WTC11 (cell line): Measurements from ENCODE around the gene FMO4. TPM values are rescaled to one million over a fixed set of nuclear protein-coding genes. Genes with fewer than 3 reads are reported as not detected.

ENCODE experiments used
- ATAC-seq: fragments of 200-7000 bp; cut with Tn5 transposase; 2 replicates; pipeline ENCODE4 v1.10.0; 2021; ENCODE audit warnings: mild to moderate bottlenecking, moderate library complexity
- CTCF ChIA-PET: fragments of 300-600 bp; sonication (Branson Sonifier 250); formaldehyde crosslinking; loops from one replicate; lab custom pipeline; 2021; ENCODE audit warnings: antibody characterized with exemption; lab: Charles Lee
- POLR2A ChIA-PET: fragments of 350-600 bp; sonication (Branson Sonifier 250); formaldehyde crosslinking; loops from one replicate; lab custom pipeline; 2021; ENCODE audit warnings: antibody characterized with exemption; lab: Charles Lee
- DNase-seq: peaks from one replicate; pipeline ENCODE4 v3.0.0; 2021; ENCODE audit warnings: low spot score
- H3K27ac Mint-ChIP-seq: 2 replicates; pipeline ENCODE4 v1.8.0; 2021; ENCODE audit warnings: mixed read lengths
- H3K27me3 Mint-ChIP-seq: 2 replicates; pipeline ENCODE4 v1.8.0; 2021; ENCODE audit warnings: low read depth, mild to moderate bottlenecking, moderate library complexity, mixed read lengths
- H3K36me3 Mint-ChIP-seq: 2 replicates; pipeline ENCODE4 v1.8.0; 2021; ENCODE audit warnings: mixed read lengths
- H3K4me1 Mint-ChIP-seq: 2 replicates; pipeline ENCODE4 v1.8.0; 2022; ENCODE audit warnings: mixed read lengths
- H3K4me3 Mint-ChIP-seq: 2 replicates; pipeline ENCODE4 v1.8.0; 2021; ENCODE audit warnings: mild to moderate bottlenecking, moderate library complexity, mixed read lengths
- H3K9me3 Mint-ChIP-seq: 2 replicates; pipeline ENCODE4 v1.8.0; 2021; ENCODE audit warnings: mixed read lengths
- ATF1 ChIP-seq: sonication (generic); formaldehyde crosslinking; IDR thresholded peaks from 2 replicates; pipeline ENCODE4 v1.8.1; 2023; ENCODE audit warnings: mild to moderate bottlenecking, moderate library complexity, missing genetic modification reagents
- CBFB ChIP-seq: sonication (generic); formaldehyde crosslinking; IDR thresholded peaks from 2 replicates; pipeline ENCODE4 v1.8.1; 2022; ENCODE audit warnings: mild to moderate bottlenecking, low read depth, missing genetic modification reagents
- CREM ChIP-seq: sonication (generic); formaldehyde crosslinking; IDR thresholded peaks from 2 replicates; pipeline ENCODE4 v1.8.1; 2022; ENCODE audit warnings: mild to moderate bottlenecking, missing genetic modification reagents, moderate library complexity
- E2F1 ChIP-seq: sonication (generic); formaldehyde crosslinking; IDR thresholded peaks from 2 replicates; pipeline ENCODE4 v1.8.0; 2022; ENCODE audit warnings: mild to moderate bottlenecking, missing genetic modification reagents
- ESRRA ChIP-seq: sonication (generic); formaldehyde crosslinking; IDR thresholded peaks from 2 replicates; pipeline ENCODE4 v1.8.1; 2022; ENCODE audit warnings: mild to moderate bottlenecking, missing genetic modification reagents, borderline replicate concordance
- GRHL2 ChIP-seq: fragments of 250-450 bp; sonication (Bioruptor Pico); IDR thresholded peaks from 2 replicates; pipeline ENCODE4 v1.8.0; 2022; ENCODE audit warnings: mild to moderate bottlenecking, moderate library complexity; ENCODE audit not compliant: insufficient replicate concordance, severe bottlenecking
- GTF2I ChIP-seq: fragments of 250-450 bp; sonication (Bioruptor Pico); conservative IDR thresholded peaks from 2 replicates; pipeline ENCODE4 v1.4.0; 2021; ENCODE audit warnings: mild to moderate bottlenecking
- IRF1 ChIP-seq: sonication (generic); formaldehyde crosslinking; IDR thresholded peaks from 2 replicates; pipeline ENCODE4 v1.8.0; 2023; ENCODE audit warnings: missing genetic modification reagents
- IRF2 ChIP-seq: sonication (generic); formaldehyde crosslinking; IDR thresholded peaks from 2 replicates; pipeline ENCODE4 v1.8.0; 2022; ENCODE audit warnings: low read depth, missing genetic modification reagents, borderline replicate concordance
- MXD4 ChIP-seq: fragments of 250-450 bp; sonication (Bioruptor Pico); IDR thresholded peaks from 2 replicates; pipeline ENCODE4 v1.8.0; 2021; ENCODE audit warnings: mild to moderate bottlenecking, moderate library complexity, borderline replicate concordance
- NFATC4 ChIP-seq: fragments of 250-450 bp; sonication (Bioruptor Pico); IDR thresholded peaks from 2 replicates; pipeline ENCODE4 v1.9.0; 2021; ENCODE audit warnings: mild to moderate bottlenecking
- NR2C2 ChIP-seq: sonication (generic); formaldehyde crosslinking; IDR thresholded peaks from 2 replicates; pipeline ENCODE4 v1.8.0; 2022; ENCODE audit warnings: mild to moderate bottlenecking, missing genetic modification reagents
- RORB ChIP-seq: fragments of 250-450 bp; sonication (Bioruptor Pico); IDR thresholded peaks from 2 replicates; pipeline ENCODE4 v1.9.0; 2021; ENCODE audit warnings: mild to moderate bottlenecking
- TEAD4 ChIP-seq: sonication (generic); formaldehyde crosslinking; IDR thresholded peaks from 2 replicates; pipeline ENCODE4 v1.8.0; 2022; ENCODE audit warnings: mild to moderate bottlenecking, missing genetic modification reagents
- TP53 ChIP-seq: sonication (generic); formaldehyde crosslinking; IDR thresholded peaks from 2 replicates; pipeline ENCODE4 v1.8.1; 2023; ENCODE audit warnings: mild to moderate bottlenecking, missing genetic modification reagents
- USF1 ChIP-seq: sonication (generic); formaldehyde crosslinking; IDR thresholded peaks from 2 replicates; pipeline ENCODE4 v1.8.0; 2022; ENCODE audit warnings: mild to moderate bottlenecking, missing genetic modification reagents
- total RNA-seq: library from RNA; stranded (reverse); gene quantifications from 3 replicates; pipeline ENCODE4 v1.2.3, GENCODE V29; 2021
- TF ChIP-seq, protein P1 (sequence below): sonication (generic); formaldehyde crosslinking; IDR thresholded peaks from 2 replicates; pipeline ENCODE4 v1.8.1; 2023; ENCODE audit warnings: mild to moderate bottlenecking, missing genetic modification reagents
- TF ChIP-seq, protein P2 (sequence below): fragments of 250-450 bp; sonication (Bioruptor Pico); conservative IDR thresholded peaks from 2 replicates; pipeline ENCODE4 v1.9.0; 2021; ENCODE audit warnings: mild to moderate bottlenecking
- TF ChIP-seq, protein P3 (sequence below): fragments of 200-600 bp; IDR thresholded peaks from 2 replicates; pipeline ENCODE4 v1.8.0; 2022; ENCODE audit warnings: antibody characterized with exemption
- TF ChIP-seq, protein P4 (sequence below): sonication (generic); formaldehyde crosslinking; IDR thresholded peaks from 2 replicates; pipeline ENCODE4 v1.8.1; 2023; ENCODE audit warnings: mild to moderate bottlenecking, missing genetic modification reagents, borderline replicate concordance

The FMO4 gene
- total RNA-seq, 1 experiment from 2014 or later, result 1.8 TPM

DNA sequence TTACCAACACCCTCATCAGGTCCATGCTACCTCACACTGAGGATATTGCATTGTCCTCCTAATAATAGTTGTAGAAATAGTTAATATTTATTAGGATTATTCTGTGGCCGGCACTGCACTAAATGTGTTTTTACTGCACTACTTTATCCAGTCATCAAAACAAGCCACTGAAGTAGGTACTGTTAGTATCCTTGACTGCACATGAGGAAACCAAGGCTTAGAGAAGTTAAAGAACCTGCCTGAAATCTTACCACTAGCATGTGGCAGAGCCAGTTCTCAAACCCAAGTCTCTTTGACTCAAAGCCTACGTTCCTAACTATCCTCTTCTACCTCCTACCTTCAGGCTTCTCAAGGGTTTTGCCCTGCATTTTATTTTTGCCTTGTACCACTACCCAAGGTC lies 34.7 kb upstream of the FMO4 start (continued):
- TF ChIP-seq E2F1 (CRISPR knock-in tag) (no peak), NR2C2 (CRISPR knock-in tag) (no peak), CBFB (CRISPR knock-in tag) (no peak), GRHL2 (no peak), MXD4 (CRISPR knock-in tag) (no peak)

DNA sequence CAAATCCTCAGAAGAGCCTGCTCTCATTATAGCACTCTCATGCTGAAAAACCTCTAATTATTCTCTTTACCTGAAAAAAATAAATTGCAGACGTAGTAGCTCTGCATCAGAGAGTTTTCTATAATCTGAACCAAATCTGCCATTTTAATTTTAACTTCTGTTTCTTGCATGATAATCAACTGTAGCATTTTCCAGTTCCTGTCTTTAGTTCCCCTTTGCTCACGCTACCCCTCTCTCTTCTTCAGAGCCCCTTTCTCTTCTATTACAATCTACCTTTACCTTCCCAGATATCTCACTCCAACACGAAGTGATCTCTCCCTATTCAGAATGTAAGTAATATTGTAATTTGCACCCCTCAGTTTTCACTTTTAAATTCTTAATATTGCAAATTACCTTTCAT lies 34.3 kb upstream of the FMO4 start:
- Mint-ChIP-seq H3K4me1 (peaks cover 36% of the 10 kb centered on the region), H3K27me3 (no peaks in the 10 kb centered on the region), H3K4me3 (no peak overlapping the region), H3K9me3 (peaks cover 4% of the 10 kb centered on the region), H3K27ac (no peak overlapping the region), H3K36me3 (no peaks in the 10 kb centered on the region)
- DNase-seq, result no peak
- CTCF ChIA-PET, result interaction anchor here (2.0 kb wide), 1 partner anchor 34 kb away, joined by 7 read pairs; the partner anchor contains the start of gene FMO4
- TF ChIP-seq TEAD4 (CRISPR knock-in tag) (no peak), RORB (CRISPR knock-in tag) (no peak), NFATC4 (CRISPR knock-in tag) (no peak), IRF1 (CRISPR knock-in tag) (no peak), USF1 (CRISPR knock-in tag) (no peak), CREM (CRISPR knock-in tag) (no peak), E2F1 (CRISPR knock-in tag) (no peak), TP53 (no peak), GTF2I (no peak), ATF1 (CRISPR knock-in tag) (no peak), ESRRA (CRISPR knock-in tag) (no peak), IRF2 (CRISPR knock-in tag) (no peak)
- TF ChIP-seq, protein P1, sequence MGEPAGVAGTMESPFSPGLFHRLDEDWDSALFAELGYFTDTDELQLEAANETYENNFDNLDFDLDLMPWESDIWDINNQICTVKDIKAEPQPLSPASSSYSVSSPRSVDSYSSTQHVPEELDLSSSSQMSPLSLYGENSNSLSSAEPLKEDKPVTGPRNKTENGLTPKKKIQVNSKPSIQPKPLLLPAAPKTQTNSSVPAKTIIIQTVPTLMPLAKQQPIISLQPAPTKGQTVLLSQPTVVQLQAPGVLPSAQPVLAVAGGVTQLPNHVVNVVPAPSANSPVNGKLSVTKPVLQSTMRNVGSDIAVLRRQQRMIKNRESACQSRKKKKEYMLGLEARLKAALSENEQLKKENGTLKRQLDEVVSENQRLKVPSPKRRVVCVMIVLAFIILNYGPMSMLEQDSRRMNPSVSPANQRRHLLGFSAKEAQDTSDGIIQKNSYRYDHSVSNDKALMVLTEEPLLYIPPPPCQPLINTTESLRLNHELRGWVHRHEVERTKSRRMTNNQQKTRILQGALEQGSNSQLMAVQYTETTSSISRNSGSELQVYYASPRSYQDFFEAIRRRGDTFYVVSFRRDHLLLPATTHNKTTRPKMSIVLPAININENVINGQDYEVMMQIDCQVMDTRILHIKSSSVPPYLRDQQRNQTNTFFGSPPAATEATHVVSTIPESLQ (CRISPR knock-in tag), result no peak
- TF ChIP-seq, protein P2, sequence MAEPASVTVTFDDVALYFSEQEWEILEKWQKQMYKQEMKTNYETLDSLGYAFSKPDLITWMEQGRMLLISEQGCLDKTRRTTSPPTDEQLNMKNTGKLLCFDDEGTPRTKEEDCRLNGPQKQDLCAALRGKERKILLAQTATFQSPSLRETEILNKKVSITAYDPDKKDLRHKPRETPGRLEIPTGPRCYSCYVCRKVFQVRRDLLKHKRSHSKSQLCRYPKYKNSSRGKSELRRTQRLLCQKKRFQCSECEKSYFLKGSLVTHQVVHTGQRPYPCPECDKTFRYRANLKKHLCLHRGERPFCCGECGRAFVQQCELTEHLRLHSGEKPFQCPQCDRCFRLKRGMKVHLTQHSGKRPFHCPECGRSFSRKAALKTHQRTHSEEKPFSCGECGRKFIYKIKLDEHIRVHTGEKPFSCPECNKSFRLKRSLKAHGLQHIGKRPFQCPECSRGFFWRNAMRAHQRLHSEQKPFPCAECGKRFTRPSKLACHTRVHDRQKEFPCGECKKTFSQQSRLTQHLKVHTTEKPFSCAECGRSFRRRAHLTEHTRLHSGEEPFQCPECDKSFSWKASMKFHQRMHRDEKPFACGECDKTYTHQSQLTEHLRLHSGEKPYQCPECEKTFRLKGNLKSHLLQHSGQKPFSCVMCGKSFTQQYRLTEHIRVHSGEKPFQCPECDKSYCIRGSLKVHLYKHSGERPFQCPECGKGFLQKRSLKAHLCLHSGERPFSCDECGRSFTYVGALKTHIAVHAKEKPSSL (CRISPR knock-in tag), result no peak
- TF ChIP-seq, protein P3, sequence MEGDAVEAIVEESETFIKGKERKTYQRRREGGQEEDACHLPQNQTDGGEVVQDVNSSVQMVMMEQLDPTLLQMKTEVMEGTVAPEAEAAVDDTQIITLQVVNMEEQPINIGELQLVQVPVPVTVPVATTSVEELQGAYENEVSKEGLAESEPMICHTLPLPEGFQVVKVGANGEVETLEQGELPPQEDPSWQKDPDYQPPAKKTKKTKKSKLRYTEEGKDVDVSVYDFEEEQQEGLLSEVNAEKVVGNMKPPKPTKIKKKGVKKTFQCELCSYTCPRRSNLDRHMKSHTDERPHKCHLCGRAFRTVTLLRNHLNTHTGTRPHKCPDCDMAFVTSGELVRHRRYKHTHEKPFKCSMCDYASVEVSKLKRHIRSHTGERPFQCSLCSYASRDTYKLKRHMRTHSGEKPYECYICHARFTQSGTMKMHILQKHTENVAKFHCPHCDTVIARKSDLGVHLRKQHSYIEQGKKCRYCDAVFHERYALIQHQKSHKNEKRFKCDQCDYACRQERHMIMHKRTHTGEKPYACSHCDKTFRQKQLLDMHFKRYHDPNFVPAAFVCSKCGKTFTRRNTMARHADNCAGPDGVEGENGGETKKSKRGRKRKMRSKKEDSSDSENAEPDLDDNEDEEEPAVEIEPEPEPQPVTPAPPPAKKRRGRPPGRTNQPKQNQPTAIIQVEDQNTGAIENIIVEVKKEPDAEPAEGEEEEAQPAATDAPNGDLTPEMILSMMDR, result no peak
- TF ChIP-seq, protein P4, sequence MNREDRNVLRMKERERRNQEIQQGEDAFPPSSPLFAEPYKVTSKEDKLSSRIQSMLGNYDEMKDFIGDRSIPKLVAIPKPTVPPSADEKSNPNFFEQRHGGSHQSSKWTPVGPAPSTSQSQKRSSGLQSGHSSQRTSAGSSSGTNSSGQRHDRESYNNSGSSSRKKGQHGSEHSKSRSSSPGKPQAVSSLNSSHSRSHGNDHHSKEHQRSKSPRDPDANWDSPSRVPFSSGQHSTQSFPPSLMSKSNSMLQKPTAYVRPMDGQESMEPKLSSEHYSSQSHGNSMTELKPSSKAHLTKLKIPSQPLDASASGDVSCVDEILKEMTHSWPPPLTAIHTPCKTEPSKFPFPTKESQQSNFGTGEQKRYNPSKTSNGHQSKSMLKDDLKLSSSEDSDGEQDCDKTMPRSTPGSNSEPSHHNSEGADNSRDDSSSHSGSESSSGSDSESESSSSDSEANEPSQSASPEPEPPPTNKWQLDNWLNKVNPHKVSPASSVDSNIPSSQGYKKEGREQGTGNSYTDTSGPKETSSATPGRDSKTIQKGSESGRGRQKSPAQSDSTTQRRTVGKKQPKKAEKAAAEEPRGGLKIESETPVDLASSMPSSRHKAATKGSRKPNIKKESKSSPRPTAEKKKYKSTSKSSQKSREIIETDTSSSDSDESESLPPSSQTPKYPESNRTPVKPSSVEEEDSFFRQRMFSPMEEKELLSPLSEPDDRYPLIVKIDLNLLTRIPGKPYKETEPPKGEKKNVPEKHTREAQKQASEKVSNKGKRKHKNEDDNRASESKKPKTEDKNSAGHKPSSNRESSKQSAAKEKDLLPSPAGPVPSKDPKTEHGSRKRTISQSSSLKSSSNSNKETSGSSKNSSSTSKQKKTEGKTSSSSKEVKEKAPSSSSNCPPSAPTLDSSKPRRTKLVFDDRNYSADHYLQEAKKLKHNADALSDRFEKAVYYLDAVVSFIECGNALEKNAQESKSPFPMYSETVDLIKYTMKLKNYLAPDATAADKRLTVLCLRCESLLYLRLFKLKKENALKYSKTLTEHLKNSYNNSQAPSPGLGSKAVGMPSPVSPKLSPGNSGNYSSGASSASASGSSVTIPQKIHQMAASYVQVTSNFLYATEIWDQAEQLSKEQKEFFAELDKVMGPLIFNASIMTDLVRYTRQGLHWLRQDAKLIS, result no peak
- no peak for ATAC-seq
- POLR2A ChIA-PET, result no interaction called here
